K562 (cell line): ENCODE measurements around the gene ZNHIT2. TPM values are rescaled to one million over a fixed set of nuclear protein-coding genes. Genes with fewer than 3 reads are reported as not detected.

ENCODE experiments used
- ATAC-seq: fragments of 200-7000 bp; cut with Tn5 transposase; 3 replicates; pipeline ENCODE4 v1.9.1; 2020; ENCODE audit warnings: moderate library complexity
- BruUV-seq: library from RNA; stranded (reverse); fragments of 400-500 nt; replicated peaks from 2 replicates; lab custom pipeline; 2021; lab: Mats Ljungman, UMichigan
- CTCF ChIA-PET: fragments of 300-600 bp; formaldehyde crosslinking; extraction: SDS; loops from one replicate; lab custom pipeline; 2021; ENCODE audit warnings: low intra/inter-chr PET ratio; lab: Yijun Ruan, JAX
- POLR2A ChIA-PET: fragments of 300-600, 350-650 bp; sonication (Branson Sonifier 250); formaldehyde crosslinking; extraction: SDS; loops from one replicate; lab custom pipeline; 2021; ENCODE audit warnings: antibody characterized with exemption, inconsistent platforms; lab: Yijun Ruan, JAX
- DNase-seq, 4 experiments: peaks; one replicate each; pipeline versions ENCODE4 v3.0.0 to v3.0.0-alpha.2; 2011 to 2018; ENCODE audit warnings: low spot score in 3 of 4, mixed read lengths in 3 of 4; ENCODE audit errors: extremely low read depth in 1 of 4
- FAIRE-seq: peaks from 2 replicates; lab custom pipeline; 2011; peaks lifted over from hg19 to GRCh38; lab: Jason Lieb, UNC
- H2AFZ ChIP-seq: 2 replicates; pipeline ENCODE4 v1.6.0; 2011; ENCODE audit warnings: low read depth, low read length, control low read depth, inconsistent platforms
- H3K27ac ChIP-seq: fragments of 200-600 bp; 3 replicates; pipeline ENCODE4 v1.8.0; 2011; ENCODE audit warnings: low read depth, mild to moderate bottlenecking, control low read depth, inconsistent platforms, low read length, moderate library complexity, mixed read lengths; ENCODE audit errors: extremely low read depth
- H3K27me3 ChIP-seq, 2 experiments: fragments of 300-600 bp in 1 of 2; 2 replicates in 1 of 2; 3 replicates in 1 of 2; pipeline versions ENCODE4 v1.6.0 to v1.8.0; 2011; ENCODE audit warnings: inconsistent platforms in 2 of 2, low read length in 2 of 2, mild to moderate bottlenecking in 1 of 2, mixed read lengths in 1 of 2, moderate library complexity in 1 of 2; ENCODE audit not compliant: control insufficient read depth in 2 of 2, insufficient read depth in 2 of 2
- H3K36me3 ChIP-seq: fragments of 300-600 bp; 3 replicates; pipeline ENCODE4 v1.8.0; 2011; ENCODE audit warnings: mild to moderate bottlenecking, low read length, inconsistent platforms; ENCODE audit not compliant: control insufficient read depth, insufficient read depth
- H3K4me1 ChIP-seq, 2 experiments: fragments of 200-600 bp in 1 of 2; replicated peaks in 1 of 2; 2 replicates in 1 of 2; 3 replicates in 1 of 2; pipeline versions ENCODE4 v1.5.1 to v1.8.0; 2011; ENCODE audit warnings: inconsistent platforms in 2 of 2, low read length in 2 of 2, mild to moderate bottlenecking in 1 of 2, mixed read lengths in 1 of 2, moderate library complexity in 1 of 2; ENCODE audit not compliant: control insufficient read depth in 2 of 2, insufficient read depth in 2 of 2
- H3K4me2 ChIP-seq: 2 replicates; pipeline ENCODE4 v1.6.1; 2011; ENCODE audit warnings: low read length, control low read depth, inconsistent platforms, mixed read lengths; ENCODE audit not compliant: insufficient read depth
- H3K4me3 ChIP-seq: fragments of 200-600 bp; sonication (generic), shearing (Covaris generic); 2 replicates; pipeline ENCODE4 v1.5.1; 2016; ENCODE audit warnings: control low read depth, inconsistent platforms
- H3K79me2 ChIP-seq: fragments of 200-600 bp; 3 replicates; pipeline ENCODE4 v1.8.0; 2011; ENCODE audit warnings: low read length, inconsistent platforms; ENCODE audit not compliant: control insufficient read depth, insufficient read depth
- H3K9ac ChIP-seq, 2 experiments: 2 replicates each; pipeline versions ENCODE4 v1.6.0 to v1.6.1; 2011; ENCODE audit warnings: low read depth in 2 of 2, low read length in 2 of 2, control low read depth in 1 of 2, inconsistent platforms in 1 of 2, mild to moderate bottlenecking in 1 of 2, mixed read lengths in 1 of 2; ENCODE audit not compliant: insufficient read depth in 1 of 2
- H3K9me1 ChIP-seq: one replicate; pipeline ENCODE4 v1.6.0; 2011; ENCODE audit warnings: inconsistent platforms, mild to moderate bottlenecking, low read length, moderate library complexity; ENCODE audit not compliant: control insufficient read depth, insufficient read depth
- H3K9me3 ChIP-seq: replicated peaks from 2 replicates; pipeline ENCODE4 v1.5.1; 2011; ENCODE audit warnings: low read depth, low read length, inconsistent platforms; ENCODE audit not compliant: control insufficient read depth, insufficient read depth
- H4K20me1 ChIP-seq: replicated peaks from 2 replicates; pipeline ENCODE4 v1.6.1; 2011; ENCODE audit warnings: low read length, inconsistent platforms, mixed read lengths; ENCODE audit not compliant: control insufficient read depth, insufficient read depth
- CTBP1 ChIP-seq: fragments of 450-650 bp; IDR thresholded peaks from 2 replicates; pipeline ENCODE4 v1.6.1; 2016; ENCODE audit warnings: borderline replicate concordance
- HMGXB4 ChIP-seq: sonication (generic); formaldehyde crosslinking; IDR thresholded peaks from 2 replicates; pipeline ENCODE4 v1.8.1; 2023; ENCODE audit warnings: mild to moderate bottlenecking, missing genetic modification reagents
- MAX ChIP-seq: sonication (generic); formaldehyde crosslinking; IDR thresholded peaks from 2 replicates; pipeline ENCODE4 v1.9.0; 2022; ENCODE audit warnings: mild to moderate bottlenecking, missing genetic modification reagents
- NR2C1 ChIP-seq, 2 experiments: fragments of 450-650 bp; IDR thresholded peaks; 2 replicates each; pipeline ENCODE4 v1.6.1; 2017; ENCODE audit warnings: mild to moderate bottlenecking in 2 of 2, antibody characterized with exemption in 1 of 2, inconsistent platforms in 1 of 2, missing compliant biosample characterization in 1 of 2, missing genetic modification characterization in 1 of 2
- PCBP1 ChIP-seq: fragments of 200-400 bp; formaldehyde crosslinking; IDR thresholded peaks from 2 replicates; pipeline ENCODE4 v1.6.1; 2018; ENCODE audit warnings: mild to moderate bottlenecking, low read depth, low read length; ENCODE audit not compliant: poor library complexity, severe bottlenecking
- PRPF4 ChIP-seq: fragments of 200-400 bp; formaldehyde crosslinking; IDR thresholded peaks from one replicate; pipeline ENCODE4 v1.6.1; 2017; ENCODE audit warnings: low read length, low read depth, mild to moderate bottlenecking; ENCODE audit not compliant: insufficient read depth, poor library complexity, severe bottlenecking
- STAT6 ChIP-seq: sonication (generic); formaldehyde crosslinking; IDR thresholded peaks from 2 replicates; pipeline ENCODE4 v1.8.1; 2023; ENCODE audit warnings: mild to moderate bottlenecking, missing genetic modification reagents
- ZC3H11A ChIP-seq: IDR thresholded peaks from 2 replicates; pipeline ENCODE4 v1.6.1; 2012; ENCODE audit warnings: low read depth, low read length, improper control_type of control experiment
- ZNF239 ChIP-seq: fragments of 250-450 bp; sonication (Bioruptor Pico); IDR thresholded peaks from 2 replicates; pipeline ENCODE4 v1.4.0; 2020; ENCODE audit warnings: mild to moderate bottlenecking
- ZNF395 ChIP-seq: fragments of 200-800 bp; sonication (Bioruptor generic); IDR thresholded peaks from 2 replicates; pipeline ENCODE4 v1.6.1; 2017; ENCODE audit warnings: missing genetic modification characterization, missing compliant biosample characterization
- WGBS: fragments of 100-300 bp; shearing (Covaris generic); methylation state at CpG from one replicate; pipeline ENCODE4 v1.1.6; 2016; ENCODE audit warnings: low coverage, mixed read lengths; ENCODE audit not compliant: insufficient coverage; ENCODE audit errors: missing lambda C conversion rate; 5-methylcytosine and 5-hydroxymethylcytosine counted together
- in situ Hi-C: fragments of 300-500 bp; cut with MboI; formaldehyde crosslinking; loops from 4 replicates; pipeline ENCODE4 v1.15.0; 2018; ENCODE audit warnings: inconsistent platforms, mixed read lengths
- intact Hi-C: fragments of 100-400 bp; cut with micrococcal nuclease; formaldehyde crosslinking; loops from 2 replicates; pipeline ENCODE4 v1.14.2; 2022
- polyA plus RNA-seq, 8 experiments: library from polyadenylated mRNA; depleted of rRNA in 4 of 8; stranded (reverse) in 5 of 8; unstranded in 3 of 8; fragments of >200 nt; fragmentation: Nextera tagmentation in 2 of 8; fragmentation: Illumina TruSeq in 1 of 8; extraction: Ambion mirVana in 2 of 8; extraction: Trizol in 1 of 8; gene quantifications; 2 replicates each; pipeline versions ENCODE4 v1.2.1 to v1.2.3, GENCODE V29; 2011 to 2014; ENCODE audit warnings: inconsistent platforms in 1 of 8, missing spikeins in 1 of 8
- total RNA-seq, 7 experiments: library from RNA; depleted of rRNA in 6 of 7; stranded (reverse); fragments of >200 nt in 6 of 7; fragmentation: Illumina TruSeq in 2 of 7; extraction: Trizol in 2 of 7; gene quantifications; 2 replicates each; pipeline versions ENCODE4 v1.2.1 to v1.2.3, GENCODE V29; 2011 to 2021; ENCODE audit warnings: low replicate concordance in 1 of 7

Gene ZNHIT2
- total and polyA plus RNA-seq, 9 of the 15 experiments (the other 6 are each of a cell fraction or from before 2014, with no cell fraction given), result 0.08 to 39.0 (median 2.5) TPM

GRCh38 chr11:65111744-65112545, 5.6 kb downstream of the ZNHIT2 start, which contains the start of gene TM7SF2 (continued):
- peak; percentile 30; the same call in 1 of the 2 replicates for TF ChIP-seq CTBP1
- TF ChIP-seq ZC3H11A, result no peak
- TF ChIP-seq PRPF4, result no peak
- peak; percentile 4 for TF ChIP-seq PCBP1
- no peak for TF ChIP-seq NR2C1 (IDR thresholded peaks at IDR 0.05)
- TF ChIP-seq NR2C1 (tag; IDR thresholded peaks at IDR 0.05), result no peak
- no peak for TF ChIP-seq ZNF239 (CRISPR knock-in tag)

- Histone ChIP-seq H3K4me2 (no peak overlapping the region), H3K4me3 (no peak overlapping the region), H3K9me3 (no peaks in the 10 kb centered on the region), H3K4me1 (peaks cover 25 to 56% of the 10 kb centered on the region in 2 experiments), H4K20me1 (no peaks in the 10 kb centered on the region), H2AFZ (no peak overlapping the region), H3K9ac (peak overlapping the region in 1 of 2 experiments; percentile 67; a peak in 2 of 4 replicates), H3K36me3 (peaks cover 32% of the 10 kb centered on the region), H3K27ac (no peak overlapping the region), H3K9me1 (no peaks in the 10 kb centered on the region), H3K27me3 (no peaks in the 10 kb centered on the region), H3K79me2 (peaks cover 14% of the 10 kb centered on the region)
- DNase-seq (no peak), ATAC-seq (no peak), FAIRE-seq (no peak)
- no TSS peak for BruUV-seq
- WGBS, result 63% methylated on average over 31 of the region's 31 CpGs
- CTCF ChIA-PET, result interaction anchor here (1.1 to 2.5 kb wide), 4 partner anchors 69 to 143 kb away, joined by 4 to 19 read pairs (median 13); partner anchors contain the start of genes ARL2 and CAPN1
- POLR2A ChIA-PET, result interaction anchor here (0.6 to 7.2 kb wide), 20 partner anchors 9 to 312 kb away, joined by 3 to 92 read pairs (median 4); partner anchors contain the start of genes ARL2, FAU, MRPL49 and NEAT1
- in situ Hi-C loops (no loop called here), intact Hi-C loops (loop anchor here (1.0 to 10.0 kb wide), 6 partner anchors 70 to 264 kb away; partner anchors contain the start of genes CAPN1 and CDC42EP2)
- TF ChIP-seq PCBP1 (peak; percentile 26), HMGXB4 (CRISPR knock-in tag) (0 out of 2 replicates have a peak, but pooled peaks have one; percentile 65), MAX (peak; percentile 37), STAT6 (CRISPR knock-in tag) (peak; percentile 40; the same call in 1 of the 2 replicates), ZNF395 (0 out of 2 replicates have a peak, but pooled peaks have one; percentile 32)
Observed at GRCh38 chr11:65111159-65111743, 6.2 kb downstream of the ZNHIT2 start.
